ENCODE results near the gene BCL7C.

BCL7C gene

GRCh38 chr16:30903596-30903995 is 9.7 kb upstream of the BCL7C start:
- H3K27me3 ChIP-seq (ENCODE audit: insufficient read depth, low read length) = no peaks in the 10 kb centered on the region
- H4K20me1 ChIP-seq (ENCODE audit: insufficient read depth, low read length) = no peaks in the 10 kb centered on the region
- H3K4me1 ChIP-seq (ENCODE audit: insufficient read depth, low read length, severe bottlenecking) = peaks cover 29% of the 10 kb centered on the region
- no peak overlapping the region for H3K4me3 ChIP-seq (ENCODE audit: low read depth, low read length, poor library complexity, severe bottlenecking)
- H3K9me2 ChIP-seq (ENCODE audit: low read depth, low read length) = no peaks in the 10 kb centered on the region
- H3F3A ChIP-seq (ENCODE audit: insufficient read depth, low read length) = no peaks in the 10 kb centered on the region
- H3K9me3 ChIP-seq (ENCODE audit: low read length) = no peaks in the 10 kb centered on the region
- H2AFZ ChIP-seq (ENCODE audit: low read length) = peak overlapping the region; percentile 1; the same call in 1 of the 2 replicates
- no peak overlapping the region for H3K4me2 ChIP-seq (ENCODE audit: low read length)
- H3K36me3 ChIP-seq (ENCODE audit: insufficient read depth, low read length) = no peaks in the 10 kb centered on the region
- TF ChIP-seq CTCF (IDR thresholded peaks at IDR 0.05; ENCODE audit: low read length) = no peak
- no peak for TF ChIP-seq EZH2 (IDR thresholded peaks at IDR 0.05; ENCODE audit: borderline replicate concordance, low read length)
- H3K79me2 ChIP-seq (ENCODE audit: insufficient read depth, low read length) = no peaks in the 10 kb centered on the region
- H3K27ac ChIP-seq (ENCODE audit: low read depth, low read length, poor library complexity, severe bottlenecking) = no peak overlapping the region
- no peak overlapping the region for H3K9ac ChIP-seq (ENCODE audit: low read length)

GRCh38 chr16:30903002-30903401 is 9.1 kb upstream of the BCL7C start:
- Histone ChIP-seq H3K4me2 (ENCODE audit: low read length) (no peak overlapping the region), H4K20me1 (ENCODE audit: insufficient read depth, low read length) (no peaks in the 10 kb centered on the region), H3K4me3 (ENCODE audit: low read depth, low read length, poor library complexity, severe bottlenecking) (no peak overlapping the region), H3K27me3 (ENCODE audit: insufficient read depth, low read length) (no peaks in the 10 kb centered on the region), H3K9me3 (ENCODE audit: low read length) (no peaks in the 10 kb centered on the region), H3F3A (ENCODE audit: insufficient read depth, low read length) (no peaks in the 10 kb centered on the region), H3K27ac (ENCODE audit: low read depth, low read length, poor library complexity, severe bottlenecking) (peak overlapping the region; percentile 34), H3K36me3 (ENCODE audit: insufficient read depth, low read length) (no peaks in the 10 kb centered on the region), H2AFZ (ENCODE audit: low read length) (no peak overlapping the region), H3K79me2 (ENCODE audit: insufficient read depth, low read length) (no peaks in the 10 kb centered on the region), H3K4me1 (ENCODE audit: insufficient read depth, low read length, severe bottlenecking) (peaks cover 29% of the 10 kb centered on the region), H3K9ac (ENCODE audit: low read length) (no peak overlapping the region), H3K9me2 (ENCODE audit: low read depth, low read length) (no peaks in the 10 kb centered on the region)
- TF ChIP-seq EZH2 (IDR thresholded peaks at IDR 0.05; ENCODE audit: borderline replicate concordance, low read length) (no peak), CTCF (IDR thresholded peaks at IDR 0.05; ENCODE audit: low read length) (no peak)

GRCh38 chr16:30902029-30902972 is 8.4 kb upstream of the BCL7C start:
- Histone ChIP-seq H3K4me1 (ENCODE audit: insufficient read depth, low read length, severe bottlenecking) (peaks cover 35% of the 10 kb centered on the region), H3K27ac (ENCODE audit: low read depth, low read length, poor library complexity, severe bottlenecking) (peak overlapping the region; percentile 34), H3K9ac (ENCODE audit: low read length) (peak overlapping the region; percentile 50), H3K36me3 (ENCODE audit: insufficient read depth, low read length) (no peaks in the 10 kb centered on the region), H2AFZ (ENCODE audit: low read length) (no peak overlapping the region), H3F3A (ENCODE audit: insufficient read depth, low read length) (no peaks in the 10 kb centered on the region), H3K9me3 (ENCODE audit: low read length) (no peaks in the 10 kb centered on the region), H4K20me1 (ENCODE audit: insufficient read depth, low read length) (no peaks in the 10 kb centered on the region), H3K27me3 (ENCODE audit: insufficient read depth, low read length) (no peaks in the 10 kb centered on the region), H3K79me2 (ENCODE audit: insufficient read depth, low read length) (no peaks in the 10 kb centered on the region), H3K4me2 (ENCODE audit: low read length) (peak overlapping the region; percentile 83), H3K4me3 (ENCODE audit: low read depth, low read length, poor library complexity, severe bottlenecking) (peak overlapping the region; percentile 54), H3K9me2 (ENCODE audit: low read depth, low read length) (no peaks in the 10 kb centered on the region)
- TF ChIP-seq EZH2 (IDR thresholded peaks at IDR 0.05; ENCODE audit: borderline replicate concordance, low read length) (no peak), CTCF (IDR thresholded peaks at IDR 0.05; ENCODE audit: low read length) (no peak)

All from OCI-LY1 (cell line).